Sigmoid colon (tissue), 7 donors: ENCODE results near the gene DCAF4. TPM values are rescaled to one million over a fixed set of nuclear protein-coding genes. Genes with fewer than 3 reads are reported as not detected.

Experiments
- DNase-seq: peaks from one replicate; pipeline ENCODE4 v3.0.0-alpha.2; 2019
- H3K27ac ChIP-seq, 4 donors: fragments of 200-600 bp; sonication (generic); one replicate each; pipeline ENCODE4 v1.5.1; 2016 to 2019; ENCODE audit warnings: mild to moderate bottlenecking in 1 of 4
- H3K27me3 ChIP-seq, 3 donors: fragments of 200-600 bp; sonication (generic); one replicate each; pipeline ENCODE4 v1.5.1; 2019; ENCODE audit warnings: mild to moderate bottlenecking in 1 of 3
- H3K36me3 ChIP-seq, 4 donors: fragments of 200-600 bp; sonication (generic); one replicate each; pipeline ENCODE4 v1.5.1; 2016 to 2019
- H3K4me1 ChIP-seq, 4 donors: fragments of 200-600 bp; sonication (generic); one replicate each; pipeline ENCODE4 v1.5.1; 2017 to 2019
- H3K4me3 ChIP-seq, 4 donors: fragments of 200-600 bp; sonication (generic); one replicate each; pipeline ENCODE4 v1.5.1; 2017 to 2019; ENCODE audit warnings: mild to moderate bottlenecking in 2 of 4, moderate library complexity in 1 of 4
- H3K9me3 ChIP-seq, 4 donors: fragments of 200-600 bp in 3 of 4; sonication (generic) in 3 of 4; one replicate each; pipeline versions ENCODE4 v1.5.1 to v1.6.1; 2013 to 2019
- EP300 ChIP-seq, 4 donors: sonication (generic); formaldehyde crosslinking; IDR thresholded peaks; one replicate each; pipeline ENCODE4 v1.6.1; 2017; ENCODE audit warnings: antibody characterized with exemption in 4 of 4
- POLR2A ChIP-seq, 2 donors: fragments of 450-650 bp; IDR thresholded peaks; one replicate each; pipeline ENCODE4 v1.6.1; 2016; ENCODE audit warnings: antibody characterized with exemption in 2 of 2, mild to moderate bottlenecking in 2 of 2, moderate library complexity in 2 of 2
- POLR2AphosphoS5 ChIP-seq, 4 donors: sonication (generic); formaldehyde crosslinking; IDR thresholded peaks; one replicate each; pipeline ENCODE4 v1.6.1; 2017; ENCODE audit warnings: antibody characterized with exemption in 4 of 4
- WGBS, 2 donors: extraction: QIAGEN DNeasy Blood & Tissue Kit; methylation state at CpG; one replicate each; pipeline ENCODE4 v1.1.7; 2013; 5-methylcytosine and 5-hydroxymethylcytosine counted together
- intact Hi-C: fragments of 100-400 bp; cut with DNase I; formaldehyde crosslinking; loops from one replicate; pipeline ENCODE4 v1.15.1; 2023
- polyA plus RNA-seq, 3 donors: library from polyadenylated mRNA; stranded (reverse); fragments of 200-250 nt; gene quantifications; one replicate each; pipeline ENCODE4 v1.2.3, GENCODE V29; 2013
- total RNA-seq, 4 donors: library from RNA; depleted of rRNA; stranded (reverse); fragments of >200 nt; gene quantifications; one replicate each; pipeline ENCODE4 v1.1.0, GENCODE V29; 2016
- TF ChIP-seq, protein P1 (sequence below), 4 experiments: fragments of 450-650 bp in 3 of 4; fragments of 200-600 bp in 1 of 4; IDR thresholded peaks; one replicate each; pipeline ENCODE4 v1.5.1; 2016 to 2019; ENCODE audit warnings: antibody characterized with exemption in 4 of 4, mild to moderate bottlenecking in 3 of 4, moderate library complexity in 2 of 4
- donor health status: healthy with polysubstance abuse.
- donor health status: Bipolar disorder and iron deficiency.
- donor health status: healthy.

DCAF4 gene
- total and polyA plus RNA-seq, 7 donors: 5.8 to 20.9 (median 13.2) TPM

DNA sequence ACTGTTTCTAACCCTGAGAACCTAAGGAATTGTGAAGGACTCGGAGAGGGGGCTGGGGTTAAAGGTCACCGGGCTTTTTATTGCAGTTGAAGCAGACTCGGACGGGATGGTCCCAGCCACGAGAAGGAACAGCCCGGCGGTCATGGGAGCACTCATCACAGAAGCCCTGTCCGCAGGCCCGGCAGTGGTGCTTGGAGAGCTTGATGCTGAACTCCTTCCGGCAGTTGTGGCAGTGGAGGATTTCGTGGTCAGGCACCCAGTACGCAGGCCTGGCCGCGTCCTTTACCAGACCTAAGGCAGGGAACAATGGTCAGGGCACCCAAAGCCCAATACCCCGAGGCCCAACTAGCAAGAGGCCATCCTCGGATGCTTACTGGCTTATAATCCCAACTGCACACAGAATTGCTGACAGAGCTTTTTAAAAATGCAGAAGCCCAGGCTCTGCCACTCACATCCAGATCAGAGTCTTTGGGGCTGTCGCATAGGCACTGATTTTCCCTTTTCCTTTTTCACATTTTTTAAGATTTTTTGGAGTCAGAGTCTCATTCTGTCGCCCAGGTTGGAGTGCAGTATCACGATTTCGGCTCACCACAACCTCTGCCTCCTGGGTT lies 44.7 kb downstream of the DCAF4 start:
- H3K27ac ChIP-seq: no peak overlapping the region
- WGBS, 2 donors: 92 to 94% methylated on average over 20 of the region's 20 CpGs
- H3K4me1 ChIP-seq: no peaks in the 10 kb centered on the region
- peaks cover 23 to 76% (median 61%) of the 10 kb centered on the region in 4 donors for H3K36me3 ChIP-seq
- intact Hi-C loops: no loop called here
- no peaks in the 10 kb centered on the region for H3K27me3 ChIP-seq
- TF ChIP-seq POLR2AphosphoS5 (IDR thresholded peaks at IDR 0.05) (no peak), POLR2A (IDR thresholded peaks at IDR 0.05) (no peak), EP300 (IDR thresholded peaks at IDR 0.05) (no peak)
- TF ChIP-seq, protein P1, sequence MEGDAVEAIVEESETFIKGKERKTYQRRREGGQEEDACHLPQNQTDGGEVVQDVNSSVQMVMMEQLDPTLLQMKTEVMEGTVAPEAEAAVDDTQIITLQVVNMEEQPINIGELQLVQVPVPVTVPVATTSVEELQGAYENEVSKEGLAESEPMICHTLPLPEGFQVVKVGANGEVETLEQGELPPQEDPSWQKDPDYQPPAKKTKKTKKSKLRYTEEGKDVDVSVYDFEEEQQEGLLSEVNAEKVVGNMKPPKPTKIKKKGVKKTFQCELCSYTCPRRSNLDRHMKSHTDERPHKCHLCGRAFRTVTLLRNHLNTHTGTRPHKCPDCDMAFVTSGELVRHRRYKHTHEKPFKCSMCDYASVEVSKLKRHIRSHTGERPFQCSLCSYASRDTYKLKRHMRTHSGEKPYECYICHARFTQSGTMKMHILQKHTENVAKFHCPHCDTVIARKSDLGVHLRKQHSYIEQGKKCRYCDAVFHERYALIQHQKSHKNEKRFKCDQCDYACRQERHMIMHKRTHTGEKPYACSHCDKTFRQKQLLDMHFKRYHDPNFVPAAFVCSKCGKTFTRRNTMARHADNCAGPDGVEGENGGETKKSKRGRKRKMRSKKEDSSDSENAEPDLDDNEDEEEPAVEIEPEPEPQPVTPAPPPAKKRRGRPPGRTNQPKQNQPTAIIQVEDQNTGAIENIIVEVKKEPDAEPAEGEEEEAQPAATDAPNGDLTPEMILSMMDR (IDR thresholded peaks at IDR 0.05): no peak
- no peaks in the 10 kb centered on the region for H3K9me3 ChIP-seq
- H3K4me3 ChIP-seq: no peak overlapping the region
- DNase-seq: no peak

DNA sequence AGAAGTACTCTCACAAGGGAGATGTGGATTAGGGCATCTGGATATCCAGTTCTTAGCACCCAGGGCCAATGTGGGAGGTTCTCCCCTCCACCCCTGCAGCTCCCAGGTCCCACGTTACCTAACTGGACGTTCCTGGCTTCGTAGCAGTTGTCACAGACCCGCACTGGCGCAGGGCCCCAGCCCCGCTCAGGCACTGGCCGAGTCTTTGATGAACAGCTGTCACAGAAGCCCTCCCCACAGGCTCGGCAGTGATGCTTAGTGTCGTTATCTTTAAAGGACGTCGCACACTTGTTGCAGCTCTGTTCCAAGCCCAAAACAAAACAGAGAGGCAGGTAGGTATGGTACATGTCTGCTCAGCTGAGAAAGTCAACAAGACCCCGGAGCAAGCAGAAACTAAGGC lies 48.4 kb downstream of the DCAF4 start:
- DNase-seq: no peak
- H3K9me3 ChIP-seq: no peaks in the 10 kb centered on the region
- H3K4me3 ChIP-seq: no peak overlapping the region
- TF ChIP-seq POLR2AphosphoS5 (IDR thresholded peaks at IDR 0.05): no peak
- no peak for TF ChIP-seq POLR2A (IDR thresholded peaks at IDR 0.05)
- TF ChIP-seq, protein P1 (IDR thresholded peaks at IDR 0.05): no peak
- TF ChIP-seq EP300 (IDR thresholded peaks at IDR 0.05): no peak
- intact Hi-C loops: no loop called here
- no peak overlapping the region for H3K27ac ChIP-seq
- WGBS, 2 donors: 93 to 94% methylated on average over 12 of the region's 12 CpGs
- H3K36me3 ChIP-seq: peaks cover 23 to 97% (median 63%) of the 10 kb centered on the region in 4 donors
- H3K4me1 ChIP-seq: no peaks in the 10 kb centered on the region
- H3K27me3 ChIP-seq: no peaks in the 10 kb centered on the region

DNA sequence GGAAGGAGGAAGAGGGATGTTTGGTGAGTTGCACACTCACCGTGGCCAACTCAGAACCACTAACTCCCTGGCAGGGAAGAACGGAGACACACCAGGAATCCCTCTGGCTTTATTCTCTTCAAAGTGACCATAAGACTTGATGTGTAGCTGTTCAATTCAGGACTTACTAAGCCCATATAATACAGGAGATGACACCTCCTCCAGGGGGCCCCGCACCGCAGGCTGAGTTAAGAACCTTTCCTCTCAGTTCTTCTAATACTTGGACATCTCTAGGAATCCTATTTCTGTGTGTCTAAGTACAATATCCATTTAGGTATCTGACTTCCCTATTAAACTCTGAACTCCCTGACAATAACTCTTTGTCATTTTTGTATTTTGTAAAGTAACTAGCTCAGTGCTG lies 49.5 kb downstream of the DCAF4 start:
- H3K27ac ChIP-seq: no peak overlapping the region
- peaks cover 23 to 97% (median 55%) of the 10 kb centered on the region in 4 donors for H3K36me3 ChIP-seq
- H3K4me1 ChIP-seq: no peaks in the 10 kb centered on the region
- intact Hi-C loops: no loop called here
- no peak for DNase-seq
- TF ChIP-seq, protein P1 (IDR thresholded peaks at IDR 0.05): no peak
- TF ChIP-seq POLR2A (IDR thresholded peaks at IDR 0.05) (no peak), EP300 (IDR thresholded peaks at IDR 0.05) (no peak), POLR2AphosphoS5 (IDR thresholded peaks at IDR 0.05) (no peak)
- H3K9me3 ChIP-seq: no peaks in the 10 kb centered on the region
- no peaks in the 10 kb centered on the region for H3K27me3 ChIP-seq
- WGBS, 2 donors: 97 to 98% methylated on average over 4 of the region's 4 CpGs
- H3K4me3 ChIP-seq: no peak overlapping the region

DNA sequence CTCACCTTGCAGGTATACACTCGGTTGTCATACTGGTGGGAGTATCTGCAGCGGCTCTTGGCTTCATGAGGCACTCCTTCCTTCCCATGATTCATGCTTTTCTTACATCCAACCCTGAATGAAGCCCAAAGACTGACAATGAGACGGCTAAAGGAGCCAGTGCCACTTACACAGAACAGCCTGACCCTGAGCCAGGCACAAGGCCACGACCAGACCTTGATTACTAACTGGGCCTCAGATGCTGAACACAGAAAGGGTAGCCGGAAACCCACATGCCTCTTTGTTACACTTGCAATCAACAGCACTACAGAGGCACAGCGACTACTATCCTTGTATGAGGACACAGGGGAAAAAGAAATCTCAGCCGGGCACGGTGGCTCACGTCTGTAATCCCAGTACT lies 52.6 kb downstream of the DCAF4 start:
- no peaks in the 10 kb centered on the region for H3K4me1 ChIP-seq
- H3K27ac ChIP-seq: no peak overlapping the region
- TF ChIP-seq POLR2A (IDR thresholded peaks at IDR 0.05) (no peak), POLR2AphosphoS5 (IDR thresholded peaks at IDR 0.05) (no peak), EP300 (IDR thresholded peaks at IDR 0.05) (no peak)
- TF ChIP-seq, protein P1 (IDR thresholded peaks at IDR 0.05): no peak
- H3K36me3 ChIP-seq: peaks cover 17 to 86% (median 37%) of the 10 kb centered on the region in 4 donors
- no peak for DNase-seq
- no peaks in the 10 kb centered on the region for H3K9me3 ChIP-seq
- H3K4me3 ChIP-seq: no peak overlapping the region
- WGBS, 2 donors: 94 to 96% methylated on average over 9 of the region's 9 CpGs
- intact Hi-C loops: no loop called here
- no peaks in the 10 kb centered on the region for H3K27me3 ChIP-seq

DNA sequence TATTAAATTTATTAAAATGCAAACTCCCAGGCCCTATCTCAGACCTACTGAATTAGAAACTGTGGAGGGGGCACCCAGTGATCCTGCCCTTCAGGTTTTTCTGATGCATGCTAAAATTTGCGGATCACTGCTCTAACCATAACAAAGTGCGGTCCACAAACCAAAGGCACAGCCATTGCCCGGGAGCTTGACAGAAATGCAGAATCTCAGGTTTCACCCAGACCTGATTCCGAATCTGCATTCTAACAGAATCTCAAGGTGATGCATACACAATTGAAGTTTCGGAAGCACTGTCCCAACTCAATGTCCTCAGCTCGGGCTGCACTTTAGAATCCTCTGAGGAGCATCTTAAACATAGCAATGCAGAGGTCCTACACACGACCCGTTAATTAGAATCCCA lies 54.6 kb downstream of the DCAF4 start:
- DNase-seq: peak; percentile 32
- WGBS, 2 donors: 85 to 96% methylated on average over 8 of the region's 8 CpGs
- H3K9me3 ChIP-seq: no peaks in the 10 kb centered on the region
- intact Hi-C loops: no loop called here
- H3K4me1 ChIP-seq: no peaks in the 10 kb centered on the region
- H3K27me3 ChIP-seq: no peaks in the 10 kb centered on the region
- H3K27ac ChIP-seq: no peak overlapping the region
- no peak overlapping the region for H3K4me3 ChIP-seq
- H3K36me3 ChIP-seq: peaks cover 0 to 84% (median 18%) of the 10 kb centered on the region in 4 donors
- TF ChIP-seq, protein P1 (IDR thresholded peaks at IDR 0.05): no peak
- no peak for TF ChIP-seq POLR2AphosphoS5 (IDR thresholded peaks at IDR 0.05)
- TF ChIP-seq EP300 (IDR thresholded peaks at IDR 0.05): no peak
- no peak for TF ChIP-seq POLR2A (IDR thresholded peaks at IDR 0.05)
